Measurements from ENCODE around the gene LIMD2.

The LIMD2 gene

DNA sequence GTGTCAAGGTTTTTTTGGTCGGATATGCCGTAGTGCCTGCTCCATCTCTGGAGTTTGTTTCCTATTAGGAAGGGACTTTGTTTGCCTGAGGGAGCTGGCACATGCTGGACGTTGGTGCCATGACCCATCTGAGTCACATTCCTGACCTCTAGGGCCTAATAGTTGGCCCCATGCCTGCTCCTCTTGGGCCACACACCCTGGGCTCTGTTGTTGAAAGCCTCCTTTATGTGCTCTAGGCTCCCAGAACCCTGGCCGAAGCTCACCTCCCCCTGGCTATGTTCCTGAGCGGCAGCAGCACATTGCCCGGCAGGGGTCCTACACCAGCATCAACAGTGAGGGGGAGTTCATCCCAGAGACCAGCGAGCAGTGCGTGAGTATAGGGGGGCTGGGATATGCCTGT, 18.4 kb downstream of the LIMD2 start:
- no peak for DNase-seq (ENCODE audit: low spot score)

GRCh38 chr17:63680700-63681099, 19.2 kb downstream of the LIMD2 start:
- no peak for DNase-seq (ENCODE audit: low spot score)

DNA sequence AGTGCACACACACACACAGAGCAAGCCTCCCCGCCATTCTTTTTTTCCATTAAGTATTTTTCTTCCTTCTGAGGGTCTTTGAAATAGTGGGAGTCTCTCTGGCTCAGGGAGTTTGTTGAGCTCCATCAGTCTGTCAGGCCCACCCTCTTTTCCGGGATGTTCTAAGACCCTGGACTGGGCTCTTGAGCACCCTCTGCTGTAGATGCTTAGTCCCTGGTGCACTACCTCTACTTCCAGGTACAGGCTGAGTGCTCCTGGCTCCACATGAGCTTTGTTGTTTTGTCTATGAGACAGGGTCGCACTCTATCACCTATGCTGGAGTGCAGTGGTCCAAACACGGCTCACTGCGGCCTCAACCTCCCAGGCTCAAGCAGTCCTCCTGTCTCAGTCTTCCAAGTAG, 20.7 kb downstream of the LIMD2 start:
- no peak for DNase-seq (ENCODE audit: low spot score)

GRCh38 chr17:63676584-63676983, 23.3 kb downstream of the LIMD2 start:
- no peak for DNase-seq (ENCODE audit: low spot score)

- DNase-seq (ENCODE audit: low spot score), result peak; percentile 64
Observed at GRCh38 chr17:63675607-63676546, 24.0 kb downstream of the LIMD2 start.

DNA sequence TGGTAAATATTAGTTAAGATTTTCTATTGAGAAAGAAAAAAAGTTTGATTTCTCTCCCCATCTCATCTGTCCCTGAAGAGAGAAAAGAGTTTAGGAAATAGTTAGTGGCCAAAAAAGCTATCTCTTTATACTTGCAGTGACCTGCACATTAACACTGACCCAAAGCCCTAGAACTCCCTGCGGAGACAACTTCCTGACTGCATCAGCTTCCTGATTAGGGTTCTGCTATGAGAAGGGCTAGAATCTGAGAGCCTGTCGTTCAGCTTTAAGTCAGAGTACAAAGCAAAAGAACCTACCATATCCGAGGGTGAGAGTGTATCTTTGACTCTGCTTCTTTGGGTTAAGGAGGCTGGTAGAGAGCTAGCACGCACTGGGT, 24.7 kb downstream of the LIMD2 start:
- no peak for DNase-seq (ENCODE audit: low spot score)

GRCh38 chr17:63672856-63673255, 27.1 kb downstream of the LIMD2 start:
- DNase-seq (ENCODE audit: low spot score), result no peak

- no peak for DNase-seq (ENCODE audit: low spot score)
Observed at GRCh38 chr17:63665527-63666214, 34.3 kb downstream of the LIMD2 start.

DNA sequence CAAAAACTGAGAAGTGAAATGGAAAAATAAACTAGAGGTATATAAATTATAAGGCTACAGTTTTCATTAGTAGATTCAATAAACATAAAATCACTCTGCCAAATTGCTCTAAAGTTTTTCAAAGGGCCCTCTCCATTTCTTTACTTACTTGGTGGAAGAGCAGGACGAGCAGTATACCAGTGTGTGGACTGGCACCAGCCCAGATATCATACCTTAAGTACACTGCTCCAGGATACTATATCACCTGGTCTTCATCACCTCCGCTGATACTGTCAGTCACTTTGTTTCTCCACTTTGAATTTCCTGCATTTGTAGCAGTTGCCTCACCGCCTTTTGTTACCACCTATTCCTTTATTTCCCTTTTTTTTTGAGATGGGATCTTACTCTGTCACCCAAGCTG, 40.1 kb downstream of the LIMD2 start:
- DNase-seq (ENCODE audit: low spot score), result no peak

- DNase-seq (ENCODE audit: low spot score), result no peak
Observed at GRCh38 chr17:63658366-63658765, 41.6 kb downstream of the LIMD2 start.

GRCh38 chr17:63657786-63658185, 42.1 kb downstream of the LIMD2 start:
- DNase-seq (ENCODE audit: low spot score), result no peak

- DNase-seq (ENCODE audit: low spot score), result no peak
Observed at GRCh38 chr17:63653050-63653449, 46.9 kb downstream of the LIMD2 start.

- no peak for DNase-seq (ENCODE audit: low spot score)
Observed at GRCh38 chr17:63652106-63652505, 47.8 kb downstream of the LIMD2 start.

DNA sequence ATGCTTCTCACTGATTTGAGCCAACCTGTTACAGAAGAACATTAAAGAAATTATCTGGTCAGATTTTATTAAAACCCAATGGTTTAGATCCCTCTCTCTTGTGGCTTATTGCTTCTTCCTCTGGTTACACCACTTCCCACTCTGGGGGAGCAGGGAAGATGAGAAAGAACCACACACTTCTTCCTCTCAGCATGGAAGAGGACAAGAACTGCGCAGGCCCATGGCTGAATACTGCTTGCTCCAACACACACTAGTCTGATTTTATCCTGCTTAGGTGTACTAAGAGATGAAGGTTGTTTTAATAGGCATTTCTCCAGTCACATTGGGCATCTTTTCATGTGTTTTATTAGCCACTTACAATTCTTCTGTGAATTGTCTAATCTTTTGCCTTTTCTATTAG, 50.1 kb downstream of the LIMD2 start:
- no peak for DNase-seq (ENCODE audit: low spot score)

GRCh38 chr17:63647936-63648335, 52.0 kb downstream of the LIMD2 start:
- no peak for DNase-seq (ENCODE audit: low spot score)

DNA sequence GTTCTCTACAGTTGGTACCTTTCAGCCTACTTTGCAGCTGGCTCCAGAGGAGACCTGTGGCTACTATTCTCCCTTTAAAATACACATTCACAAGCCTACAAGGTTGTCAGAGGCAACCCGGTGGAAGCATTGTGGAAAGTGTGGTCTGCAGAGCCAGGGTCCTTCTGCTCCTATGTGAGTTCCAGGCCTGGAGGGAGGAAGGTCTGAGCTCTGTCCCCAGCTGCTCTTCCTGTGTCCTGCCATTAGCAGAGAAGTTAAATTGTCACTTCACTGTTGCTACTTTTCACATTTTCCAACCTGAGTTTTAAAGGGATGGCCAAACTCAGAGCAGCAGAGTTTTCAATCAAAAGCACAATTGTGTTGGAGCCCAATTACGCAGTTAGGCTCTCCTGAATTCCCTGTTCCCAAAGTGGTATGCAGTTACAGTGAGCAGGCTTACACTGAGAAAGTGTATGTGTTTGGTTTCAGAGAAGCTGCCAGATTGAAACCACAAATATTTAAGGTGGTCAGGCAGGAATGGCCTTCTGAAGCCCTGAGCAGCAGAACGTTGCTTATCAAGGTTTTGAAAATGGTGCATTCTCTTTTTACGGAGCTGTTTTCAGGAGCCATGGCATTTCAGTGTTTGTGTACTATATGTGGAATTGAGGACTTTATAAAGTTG, 52.7 kb downstream of the LIMD2 start:
- no peak for DNase-seq (ENCODE audit: low spot score)

GRCh38 chr17:63646488-63646806, 53.5 kb downstream of the LIMD2 start:
- no peak for DNase-seq (ENCODE audit: low spot score)

Data from cerebellar cortex (tissue), 1 donor.